MM.1S (cell line): ENCODE data around the gene SF3B5.

Source experiments
- EZH2 ChIP-seq: fragments of 300-600 bp; sonication (generic); optimal IDR thresholded peaks from 2 replicates; pipeline ENCODE3; 2017; ENCODE audit warnings: low read depth, mild to moderate bottlenecking, antibody characterized with exemption, low read length, mixed read lengths
- TF ChIP-seq, protein P1 (sequence below): fragments of 300-600 bp; sonication (generic); IDR thresholded peaks from 2 replicates; pipeline ENCODE4 v1.5.1; 2016; ENCODE audit warnings: antibody characterized with exemption, low read length, mixed read lengths

DNA sequence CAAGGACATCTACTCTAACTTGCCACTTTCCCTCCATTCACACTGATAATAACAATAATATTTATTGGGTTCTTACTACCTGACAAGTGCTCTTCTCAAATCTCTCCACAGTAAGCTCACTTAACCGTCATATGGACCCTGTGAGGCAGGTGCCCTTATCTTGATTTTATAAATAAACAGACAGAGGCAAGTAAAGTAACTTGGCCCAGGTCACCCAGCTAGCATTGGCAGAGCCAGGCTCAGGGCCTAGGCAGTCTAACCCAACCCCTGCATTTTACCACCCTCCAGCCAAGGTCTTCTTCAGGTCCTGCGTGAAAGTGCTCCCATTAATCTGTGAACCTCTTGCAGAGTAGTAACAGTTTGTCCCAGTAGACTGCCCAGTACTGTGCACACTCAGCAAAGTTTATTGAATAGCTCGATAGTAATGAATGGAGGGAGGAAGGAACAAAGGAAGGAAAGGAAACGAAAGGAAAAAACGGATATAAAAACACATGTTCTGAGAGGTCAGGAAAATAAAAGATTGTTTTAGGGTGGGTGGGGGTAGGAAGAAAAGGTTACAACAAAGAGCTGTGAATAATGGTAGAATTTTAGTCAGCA, 38.0 kb upstream of the SF3B5 start:
- TF ChIP-seq, protein P1, sequence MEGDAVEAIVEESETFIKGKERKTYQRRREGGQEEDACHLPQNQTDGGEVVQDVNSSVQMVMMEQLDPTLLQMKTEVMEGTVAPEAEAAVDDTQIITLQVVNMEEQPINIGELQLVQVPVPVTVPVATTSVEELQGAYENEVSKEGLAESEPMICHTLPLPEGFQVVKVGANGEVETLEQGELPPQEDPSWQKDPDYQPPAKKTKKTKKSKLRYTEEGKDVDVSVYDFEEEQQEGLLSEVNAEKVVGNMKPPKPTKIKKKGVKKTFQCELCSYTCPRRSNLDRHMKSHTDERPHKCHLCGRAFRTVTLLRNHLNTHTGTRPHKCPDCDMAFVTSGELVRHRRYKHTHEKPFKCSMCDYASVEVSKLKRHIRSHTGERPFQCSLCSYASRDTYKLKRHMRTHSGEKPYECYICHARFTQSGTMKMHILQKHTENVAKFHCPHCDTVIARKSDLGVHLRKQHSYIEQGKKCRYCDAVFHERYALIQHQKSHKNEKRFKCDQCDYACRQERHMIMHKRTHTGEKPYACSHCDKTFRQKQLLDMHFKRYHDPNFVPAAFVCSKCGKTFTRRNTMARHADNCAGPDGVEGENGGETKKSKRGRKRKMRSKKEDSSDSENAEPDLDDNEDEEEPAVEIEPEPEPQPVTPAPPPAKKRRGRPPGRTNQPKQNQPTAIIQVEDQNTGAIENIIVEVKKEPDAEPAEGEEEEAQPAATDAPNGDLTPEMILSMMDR, result no peak
- TF ChIP-seq EZH2, result no peak
